SK-N-SH (cell line): ENCODE measurements around the gene GRM1. TPM values are rescaled to one million over a fixed set of nuclear protein-coding genes. Genes with fewer than 3 reads are reported as not detected.

Experiments
- CTCF ChIA-PET: fragments of 300-600, 350-600 bp; formaldehyde crosslinking; extraction: SDS; loops from one replicate; lab custom pipeline; 2021; lab: Yijun Ruan, JAX
- POLR2A ChIA-PET: fragments of 350-600 bp; sonication (Branson Sonifier 250); formaldehyde crosslinking; extraction: SDS; loops from one replicate; lab custom pipeline; 2020; ENCODE audit warnings: antibody characterized with exemption, inconsistent platforms; lab: Yijun Ruan, JAX
- DNase-seq: peaks from one replicate; pipeline ENCODE4 v3.0.0; 2012
- H2AFZ ChIP-seq: fragments of 200-600 bp; sonication (generic); 2 replicates; pipeline ENCODE4 v1.8.1; 2016; ENCODE audit warnings: antibody characterized with exemption, mild to moderate bottlenecking, low read depth
- H3F3A ChIP-seq: fragments of 200-600 bp; sonication (generic); replicated peaks from 2 replicates; pipeline ENCODE3; 2016; ENCODE audit warnings: antibody characterized with exemption, mild to moderate bottlenecking; ENCODE audit not compliant: insufficient read depth
- H3K27ac ChIP-seq, 2 experiments: fragments of 200-500 bp in 1 of 2; fragments of 200-600 bp in 1 of 2; sonication (Bioruptor generic) in 1 of 2; sonication (generic), shearing (Covaris generic) in 1 of 2; 2 replicates each; pipeline versions ENCODE4 v1.5.1 to v1.6.1; 2014 to 2016; ENCODE audit warnings: low read depth in 2 of 2, inconsistent platforms in 1 of 2, low read length in 1 of 2, mild to moderate bottlenecking in 1 of 2, mixed read lengths in 1 of 2
- H3K27me3 ChIP-seq: fragments of 200-600 bp; sonication (generic), shearing (Covaris generic); 2 replicates; pipeline ENCODE4 v1.6.1; 2016; ENCODE audit warnings: mixed run types; ENCODE audit not compliant: insufficient read depth
- H3K36me3 ChIP-seq, 2 experiments: fragments of 200-500 bp in 1 of 2; fragments of 200-600 bp in 1 of 2; sonication (Bioruptor generic) in 1 of 2; sonication (generic) in 1 of 2; replicated peaks in 1 of 2; 2 replicates each; pipeline versions ENCODE3 to v1.5.1; 2014 to 2016; ENCODE audit warnings: low read length in 1 of 2, mild to moderate bottlenecking in 1 of 2; ENCODE audit not compliant: insufficient read depth in 2 of 2, control insufficient read depth in 1 of 2
- H3K4me1 ChIP-seq, 2 experiments: fragments of 200-500 bp in 1 of 2; fragments of 200-600 bp in 1 of 2; sonication (Bioruptor generic) in 1 of 2; sonication (generic), shearing (Covaris generic) in 1 of 2; 2 replicates each; pipeline versions ENCODE4 v1.5.1 to v1.6.1; 2014 to 2016; ENCODE audit warnings: low read depth in 1 of 2, low read length in 1 of 2, mixed run types in 1 of 2; ENCODE audit not compliant: insufficient read depth in 2 of 2, control insufficient read depth in 1 of 2
- H3K4me2 ChIP-seq: fragments of 200-600 bp; sonication (generic), shearing (Covaris generic); 2 replicates; pipeline ENCODE4 v1.6.1; 2017; ENCODE audit warnings: mixed run types
- H3K4me3 ChIP-seq, 2 experiments: fragments of 200-500 bp in 1 of 2; fragments of 200-600 bp in 1 of 2; sonication (Bioruptor generic) in 1 of 2; sonication (generic), shearing (Covaris generic) in 1 of 2; 2 replicates each; pipeline versions ENCODE4 v1.5.1 to v1.8.1; 2014 to 2016; ENCODE audit warnings: low read depth in 2 of 2, inconsistent platforms in 1 of 2, low read length in 1 of 2, mild to moderate bottlenecking in 1 of 2, mixed read lengths in 1 of 2, moderate library complexity in 1 of 2
- H3K79me2 ChIP-seq: fragments of 200-600 bp; sonication (generic); 2 replicates; pipeline ENCODE4 v1.8.1; 2017; ENCODE audit warnings: mild to moderate bottlenecking; ENCODE audit not compliant: insufficient read depth
- H3K9ac ChIP-seq: fragments of 200-600 bp; sonication (generic); 2 replicates; pipeline ENCODE4 v1.6.1; 2017; ENCODE audit warnings: mixed run types
- H3K9me2 ChIP-seq: fragments of 200-600 bp; sonication (generic); 2 replicates; pipeline ENCODE4 v1.6.1; 2017; ENCODE audit warnings: mixed run types
- H3K9me3 ChIP-seq: fragments of 200-600 bp; sonication (generic); 2 replicates; pipeline ENCODE4 v1.6.1; 2017; ENCODE audit warnings: mixed run types, mild to moderate bottlenecking, moderate library complexity
- H4K20me1 ChIP-seq: fragments of 200-600 bp; sonication (generic); 2 replicates; pipeline ENCODE4 v1.6.1; 2017; ENCODE audit warnings: mild to moderate bottlenecking, mixed run types; ENCODE audit not compliant: insufficient read depth
- CHD2 ChIP-seq: fragments of 150-350 bp; IDR thresholded peaks from 2 replicates; pipeline ENCODE4 v1.6.1; 2018; ENCODE audit warnings: low read length; ENCODE audit not compliant: partially characterized antibody
- ELF1 ChIP-seq: IDR thresholded peaks from 2 replicates; pipeline ENCODE4 v1.4.0; 2012
- EP300 ChIP-seq, 2 experiments: IDR thresholded peaks; 2 replicates each; pipeline versions ENCODE4 v1.4.0 to v1.6.1; 2012; ENCODE audit warnings: borderline replicate concordance in 1 of 2, low read depth in 1 of 2, low read length in 1 of 2
- FOSL2 ChIP-seq: IDR thresholded peaks from 2 replicates; pipeline ENCODE4 v1.4.0; 2012; ENCODE audit warnings: low read depth, mild to moderate bottlenecking, moderate library complexity, borderline replicate concordance
- FOXJ3 ChIP-seq: sonication (generic); formaldehyde crosslinking; IDR thresholded peaks from 2 replicates; pipeline ENCODE4 v1.5.1; 2020; ENCODE audit warnings: mild to moderate bottlenecking, missing genetic modification reagents
- IRF3 ChIP-seq: fragments of 150-350 bp; IDR thresholded peaks from 2 replicates; pipeline ENCODE4 v1.6.1; 2016; ENCODE audit warnings: mild to moderate bottlenecking, low read depth, low read length
- MAX ChIP-seq: IDR thresholded peaks from 2 replicates; pipeline ENCODE4 v1.4.0; 2012; ENCODE audit warnings: low read depth
- NRF1 ChIP-seq: IDR thresholded peaks from 2 replicates; pipeline ENCODE4 v1.6.1; 2012; ENCODE audit warnings: low read depth, mild to moderate bottlenecking, low read length
- TAF1 ChIP-seq: IDR thresholded peaks from 2 replicates; pipeline ENCODE4 v1.6.1; 2012; ENCODE audit warnings: low read depth, mild to moderate bottlenecking, low read length, moderate library complexity, borderline replicate concordance
- WGBS: methylation state at CpG from one replicate; pipeline ENCODE4 v1.1.6; 2017; ENCODE audit warnings: low lambda C conversion rate; 5-methylcytosine and 5-hydroxymethylcytosine counted together
- polyA plus RNA-seq, 3 experiments: library from polyadenylated mRNA; depleted of rRNA; stranded (reverse); fragments of >200 nt; gene quantifications; 2 replicates each; pipeline ENCODE4 v1.2.3, GENCODE V29; 2012
- TF ChIP-seq, protein P1 (sequence below): IDR thresholded peaks from 2 replicates; pipeline ENCODE4 v1.4.0; 2012; ENCODE audit warnings: low read depth, borderline replicate concordance
- TF ChIP-seq, protein P2 (sequence below): IDR thresholded peaks from 2 replicates; pipeline ENCODE4; 2012

The GRM1 gene
- polyA plus RNA-seq, 1 of the 3 experiments (the other 2 are of a cell fraction) = 0.05 TPM

GRCh38 chr6:146106532-146106931 lies 77.7 kb downstream of the GRM1 start:
- H3K4me2 ChIP-seq = no peak overlapping the region
- H2AFZ ChIP-seq = no peak overlapping the region
- TF ChIP-seq, protein P1, sequence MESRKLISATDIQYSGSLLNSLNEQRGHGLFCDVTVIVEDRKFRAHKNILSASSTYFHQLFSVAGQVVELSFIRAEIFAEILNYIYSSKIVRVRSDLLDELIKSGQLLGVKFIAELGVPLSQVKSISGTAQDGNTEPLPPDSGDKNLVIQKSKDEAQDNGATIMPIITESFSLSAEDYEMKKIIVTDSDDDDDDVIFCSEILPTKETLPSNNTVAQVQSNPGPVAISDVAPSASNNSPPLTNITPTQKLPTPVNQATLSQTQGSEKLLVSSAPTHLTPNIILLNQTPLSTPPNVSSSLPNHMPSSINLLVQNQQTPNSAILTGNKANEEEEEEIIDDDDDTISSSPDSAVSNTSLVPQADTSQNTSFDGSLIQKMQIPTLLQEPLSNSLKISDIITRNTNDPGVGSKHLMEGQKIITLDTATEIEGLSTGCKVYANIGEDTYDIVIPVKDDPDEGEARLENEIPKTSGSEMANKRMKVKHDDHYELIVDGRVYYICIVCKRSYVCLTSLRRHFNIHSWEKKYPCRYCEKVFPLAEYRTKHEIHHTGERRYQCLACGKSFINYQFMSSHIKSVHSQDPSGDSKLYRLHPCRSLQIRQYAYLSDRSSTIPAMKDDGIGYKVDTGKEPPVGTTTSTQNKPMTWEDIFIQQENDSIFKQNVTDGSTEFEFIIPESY = no peak
- TF ChIP-seq TAF1 = no peak
- TF ChIP-seq ELF1 = no peak
- no peaks in the 10 kb centered on the region for H3K9me3 ChIP-seq
- H3K79me2 ChIP-seq = no peaks in the 10 kb centered on the region
- ChIA-PET CTCF (interaction anchor here (0.7 kb wide), 1 partner anchor 29 kb away, joined by 3 read pairs; no protein-coding TSS in a partner anchor), POLR2A (no interaction called here)
- H3K9ac ChIP-seq = no peak overlapping the region
- H3K4me1 ChIP-seq = no peaks in the 10 kb centered on the region
- H3K27ac ChIP-seq = no peak overlapping the region
- H3K27me3 ChIP-seq = no peaks in the 10 kb centered on the region
- DNase-seq = no peak
- H3K9me2 ChIP-seq = no peaks in the 10 kb centered on the region
- no peaks in the 10 kb centered on the region for H3F3A ChIP-seq
- H3K4me3 ChIP-seq = no peak overlapping the region
- H3K36me3 ChIP-seq = no peaks in the 10 kb centered on the region
- WGBS = 4% methylated on average over 2 of the region's 2 CpGs
- no peaks in the 10 kb centered on the region for H4K20me1 ChIP-seq

GRCh38 chr6:146110990-146111389 lies 82.1 kb downstream of the GRM1 start:
- Histone ChIP-seq H3K36me3 (no peaks in the 10 kb centered on the region), H3K9ac (no peak overlapping the region), H3K9me3 (no peaks in the 10 kb centered on the region), H3K27me3 (no peaks in the 10 kb centered on the region), H3K4me3 (no peak overlapping the region), H4K20me1 (no peaks in the 10 kb centered on the region), H3F3A (no peaks in the 10 kb centered on the region), H3K4me2 (no peak overlapping the region), H3K79me2 (no peaks in the 10 kb centered on the region), H3K4me1 (no peaks in the 10 kb centered on the region), H2AFZ (no peak overlapping the region), H3K9me2 (no peaks in the 10 kb centered on the region), H3K27ac (no peak overlapping the region)
- TF ChIP-seq NRF1 = no peak
- TF ChIP-seq, protein P1 = no peak
- no peak for TF ChIP-seq EP300 (IDR thresholded peaks at IDR 0.05; ENCODE audit: borderline replicate concordance in 1 of 2, low read depth in 1 of 2, low read length in 1 of 2)
- TF ChIP-seq FOXJ3 (CRISPR knock-in tag) = no peak
- no peak for TF ChIP-seq CHD2
- TF ChIP-seq IRF3 = no peak
- TF ChIP-seq MAX = no peak
- no peak for TF ChIP-seq FOSL2
- TF ChIP-seq, protein P2, sequence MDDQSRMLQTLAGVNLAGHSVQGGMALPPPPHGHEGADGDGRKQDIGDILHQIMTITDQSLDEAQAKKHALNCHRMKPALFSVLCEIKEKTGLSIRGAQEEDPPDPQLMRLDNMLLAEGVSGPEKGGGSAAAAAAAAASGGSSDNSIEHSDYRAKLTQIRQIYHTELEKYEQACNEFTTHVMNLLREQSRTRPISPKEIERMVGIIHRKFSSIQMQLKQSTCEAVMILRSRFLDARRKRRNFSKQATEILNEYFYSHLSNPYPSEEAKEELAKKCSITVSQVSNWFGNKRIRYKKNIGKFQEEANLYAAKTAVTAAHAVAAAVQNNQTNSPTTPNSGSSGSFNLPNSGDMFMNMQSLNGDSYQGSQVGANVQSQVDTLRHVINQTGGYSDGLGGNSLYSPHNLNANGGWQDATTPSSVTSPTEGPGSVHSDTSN = no peak
- 7% methylated on average over 1 of the region's 1 CpG for WGBS
- POLR2A ChIA-PET = no interaction called here
- no peak for DNase-seq
- CTCF ChIA-PET = no interaction called here
